Prostate gland (tissue), 2 donors: ENCODE measurements around the gene STIM1.

Experiments
- CTCF ChIP-seq, 4 experiments: fragments of 200-600 bp in 2 of 4; fragments of 450-650 bp in 2 of 4; sonication (generic) in 2 of 4; IDR thresholded peaks; 1 replicate in 3 of 4; 2 replicates in 1 of 4; pipeline ENCODE4 v1.5.1; 2016 to 2019; ENCODE audit warnings: antibody characterized with exemption in 4 of 4, mild to moderate bottlenecking in 2 of 4, moderate library complexity in 2 of 4
- POLR2AphosphoS5 ChIP-seq: sonication (generic); formaldehyde crosslinking; IDR thresholded peaks from one replicate; pipeline ENCODE4 v1.6.1; 2017; ENCODE audit warnings: antibody characterized with exemption

- TF ChIP-seq CTCF (IDR thresholded peaks at IDR 0.05) (no peak), POLR2AphosphoS5 (no peak)
Measured at GRCh38 chr11:3996651-3997050, 141.2 kb downstream of the STIM1 start.
